ENCODE results near the gene CCDC15.

DNA sequence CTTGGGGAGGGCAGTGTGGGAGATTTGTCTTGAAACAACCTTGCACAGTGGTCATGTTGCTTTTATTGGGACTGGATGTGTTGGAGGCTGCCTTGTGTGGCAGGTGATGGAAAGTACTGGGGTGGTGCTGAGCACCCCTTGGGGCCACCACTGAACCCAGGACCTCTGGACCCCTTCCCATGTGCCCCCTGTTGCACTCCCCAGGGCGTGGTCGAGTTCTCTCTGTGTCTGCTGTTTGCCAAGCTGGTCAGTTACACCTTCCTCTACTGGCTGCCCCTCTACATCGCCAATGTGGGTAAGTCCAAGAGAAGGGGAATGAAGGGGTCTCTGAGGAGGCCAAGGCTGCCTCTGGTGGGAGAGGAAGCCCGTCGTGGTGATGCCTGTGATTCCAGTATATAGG is 128.0 kb downstream of the CCDC15 start:
- TF ChIP-seq, protein P1, sequence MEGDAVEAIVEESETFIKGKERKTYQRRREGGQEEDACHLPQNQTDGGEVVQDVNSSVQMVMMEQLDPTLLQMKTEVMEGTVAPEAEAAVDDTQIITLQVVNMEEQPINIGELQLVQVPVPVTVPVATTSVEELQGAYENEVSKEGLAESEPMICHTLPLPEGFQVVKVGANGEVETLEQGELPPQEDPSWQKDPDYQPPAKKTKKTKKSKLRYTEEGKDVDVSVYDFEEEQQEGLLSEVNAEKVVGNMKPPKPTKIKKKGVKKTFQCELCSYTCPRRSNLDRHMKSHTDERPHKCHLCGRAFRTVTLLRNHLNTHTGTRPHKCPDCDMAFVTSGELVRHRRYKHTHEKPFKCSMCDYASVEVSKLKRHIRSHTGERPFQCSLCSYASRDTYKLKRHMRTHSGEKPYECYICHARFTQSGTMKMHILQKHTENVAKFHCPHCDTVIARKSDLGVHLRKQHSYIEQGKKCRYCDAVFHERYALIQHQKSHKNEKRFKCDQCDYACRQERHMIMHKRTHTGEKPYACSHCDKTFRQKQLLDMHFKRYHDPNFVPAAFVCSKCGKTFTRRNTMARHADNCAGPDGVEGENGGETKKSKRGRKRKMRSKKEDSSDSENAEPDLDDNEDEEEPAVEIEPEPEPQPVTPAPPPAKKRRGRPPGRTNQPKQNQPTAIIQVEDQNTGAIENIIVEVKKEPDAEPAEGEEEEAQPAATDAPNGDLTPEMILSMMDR (IDR thresholded peaks at IDR 0.05; ENCODE audit: low read depth, low read length), result no peak
- TF ChIP-seq EZH2phosphoT487 (IDR thresholded peaks at IDR 0.05; ENCODE audit: low read depth), result no peak
